Ectodermal cell (in vitro differentiated cells): Measurements from ENCODE around the gene ADIG.

Experiments used
- H3K27ac ChIP-seq: 2 replicates; pipeline ENCODE4 v1.7.0; 2013; ENCODE audit warnings: mild to moderate bottlenecking, low read depth, low read length; ENCODE audit not compliant: insufficient read depth, poor library complexity, severe bottlenecking
- H3K27me3 ChIP-seq: 2 replicates; pipeline ENCODE4 v1.7.0; 2013; ENCODE audit warnings: mild to moderate bottlenecking, low read length; ENCODE audit not compliant: insufficient read depth, control insufficient read depth, poor library complexity, severe bottlenecking
- H3K36me3 ChIP-seq: one replicate; pipeline ENCODE4 v1.7.0; 2013; ENCODE audit warnings: low read length; ENCODE audit not compliant: control insufficient read depth, insufficient read depth
- H3K4me1 ChIP-seq: one replicate; pipeline ENCODE4 v1.7.0; 2013; ENCODE audit warnings: low read length; ENCODE audit not compliant: control insufficient read depth, insufficient read depth
- H3K4me3 ChIP-seq: 2 replicates; pipeline ENCODE4 v1.7.0; 2013; ENCODE audit warnings: low read depth, low read length, control low read depth; ENCODE audit not compliant: insufficient read depth
- H3K9me3 ChIP-seq: 2 replicates; pipeline ENCODE4 v1.7.0; 2013; ENCODE audit warnings: mild to moderate bottlenecking, low read length, moderate library complexity; ENCODE audit not compliant: control insufficient read depth
- WGBS, 2 experiments: methylation state at CpG; one replicate each; pipeline ENCODE4 v1.1.7; 2013; ENCODE audit warnings: missing lambda C conversion rate in 2 of 2; 5-methylcytosine and 5-hydroxymethylcytosine counted together

The ADIG gene

DNA sequence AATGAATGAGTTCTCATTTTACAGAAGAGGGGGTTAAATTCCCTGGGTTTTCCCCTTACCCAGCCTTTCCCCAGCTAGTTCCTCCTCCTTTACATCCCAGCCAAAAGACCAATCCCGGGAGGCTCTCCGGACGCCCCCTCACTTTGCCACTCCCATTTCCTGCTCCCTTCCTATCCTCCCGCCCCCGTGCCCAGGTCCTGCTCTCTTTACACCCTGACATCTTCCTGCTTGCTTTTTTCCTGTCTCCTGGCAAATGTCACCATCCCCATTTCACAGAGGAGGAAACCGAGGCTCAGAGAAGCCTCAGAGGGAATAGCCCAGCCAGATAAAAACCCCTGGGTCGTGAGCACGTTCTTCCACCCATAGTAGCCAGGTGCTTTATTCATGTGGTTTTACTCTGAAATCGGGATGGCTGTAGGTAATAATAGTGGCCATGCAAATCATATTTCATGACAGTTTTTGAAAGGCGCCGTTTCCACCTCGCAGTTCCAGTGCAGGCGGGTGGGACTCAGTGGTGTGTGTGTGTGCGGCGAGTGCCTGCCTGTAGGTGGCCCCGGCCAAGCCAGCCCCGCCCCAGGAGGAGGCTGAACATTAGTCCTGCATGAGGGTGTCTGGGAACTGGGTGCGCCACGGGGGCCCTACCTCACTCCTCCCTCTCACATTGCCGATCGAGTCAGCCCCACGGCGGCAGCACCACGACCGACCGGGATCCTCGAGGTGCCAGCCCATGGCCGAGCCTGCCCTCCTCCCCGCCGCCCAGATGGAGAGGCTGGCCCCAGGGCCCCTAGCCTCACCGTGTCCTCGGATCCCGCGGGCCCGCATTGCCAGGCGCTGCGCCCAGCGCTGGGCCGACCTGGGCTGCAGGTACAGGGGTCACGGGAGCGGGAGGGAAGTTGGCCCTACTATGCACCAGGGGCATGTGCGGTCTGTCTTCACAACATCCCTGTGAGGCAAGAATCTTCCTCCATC is 20.5 kb downstream of the ADIG start, which contains the start of gene ARHGAP40:
Gene ARHGAP40 (plus strand): TSS at position 594 of the 969 bp plus-strand sequence.
- no peaks in the 10 kb centered on the region for H3K36me3 ChIP-seq
- H3K4me1 ChIP-seq = peaks cover 11% of the 10 kb centered on the region
- no peaks in the 10 kb centered on the region for H3K9me3 ChIP-seq
- 22 to 23% methylated on average over 42 of the region's 42 CpGs for WGBS, 2 experiments
- peaks cover 14% of the 10 kb centered on the region for H3K27me3 ChIP-seq
- no peak within 1 kb of the TSS for H3K27ac ChIP-seq
- peak within 1 kb of the TSS; percentile 22 for H3K4me3 ChIP-seq

- H3K27ac ChIP-seq = no peak overlapping the region
- H3K9me3 ChIP-seq = no peaks in the 10 kb centered on the region
- peaks cover 11% of the 10 kb centered on the region for H3K4me1 ChIP-seq
- H3K27me3 ChIP-seq = peaks cover 14% of the 10 kb centered on the region
- 70 to 72% methylated on average over 5 of the region's 5 CpGs for WGBS, 2 experiments
- no peaks in the 10 kb centered on the region for H3K36me3 ChIP-seq
- no peak overlapping the region for H3K4me3 ChIP-seq
These were observed 21.2 kb downstream of the ADIG start for GRCh38 chr20:38602185-38602581.

- Histone ChIP-seq H3K27me3 (peaks cover 14% of the 10 kb centered on the region), H3K27ac (no peak overlapping the region), H3K4me3 (no peak overlapping the region), H3K36me3 (no peaks in the 10 kb centered on the region), H3K9me3 (no peaks in the 10 kb centered on the region), H3K4me1 (peaks cover 11% of the 10 kb centered on the region)
- 59 to 82% methylated on average over 1 to 3 of the region's 3 CpGs for WGBS, 2 experiments
These were observed 22.3 kb downstream of the ADIG start for GRCh38 chr20:38603286-38603685.

DNA sequence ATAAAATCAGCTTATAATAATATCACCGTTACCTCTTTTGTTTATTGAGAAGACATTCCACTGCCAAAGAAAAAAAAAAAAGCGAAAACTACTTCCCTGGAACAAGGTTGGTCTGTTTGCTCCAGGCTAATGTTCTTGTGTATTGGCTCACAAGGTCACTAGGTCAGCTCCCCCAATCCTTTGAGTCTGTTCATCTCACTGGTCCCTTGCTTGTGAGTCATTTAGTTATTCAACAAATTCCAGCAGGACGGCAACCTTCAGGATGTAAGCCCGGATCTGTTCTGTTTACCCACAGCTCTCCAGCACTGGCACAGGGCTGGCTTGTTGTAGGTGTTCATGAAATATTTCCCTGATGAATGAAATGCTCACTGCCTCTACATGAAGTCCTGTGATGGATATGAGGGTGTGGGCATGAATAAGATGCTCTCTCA is 23.9 kb downstream of the ADIG start:
- WGBS, 2 experiments = 66 to 80% methylated on average over 4 of the region's 4 CpGs
- no peaks in the 10 kb centered on the region for H3K9me3 ChIP-seq
- peaks cover 11% of the 10 kb centered on the region for H3K4me1 ChIP-seq
- no peak overlapping the region for H3K4me3 ChIP-seq
- H3K36me3 ChIP-seq = no peaks in the 10 kb centered on the region
- H3K27ac ChIP-seq = no peak overlapping the region
- peaks cover 14% of the 10 kb centered on the region for H3K27me3 ChIP-seq

GRCh38 chr20:38607351-38607750 is 26.4 kb downstream of the ADIG start:
- 65 to 72% methylated on average over 12 of the region's 12 CpGs for WGBS, 2 experiments
- Histone ChIP-seq H3K4me3 (no peak overlapping the region), H3K9me3 (no peaks in the 10 kb centered on the region), H3K4me1 (no peaks in the 10 kb centered on the region), H3K27me3 (peaks cover 3% of the 10 kb centered on the region), H3K27ac (no peak overlapping the region), H3K36me3 (no peaks in the 10 kb centered on the region)

GRCh38 chr20:38608188-38608587 is 27.2 kb downstream of the ADIG start:
- H3K27me3 ChIP-seq = no peaks in the 10 kb centered on the region
- no peaks in the 10 kb centered on the region for H3K36me3 ChIP-seq
- WGBS, 2 experiments = 55 to 64% methylated on average over 4 of the region's 4 CpGs

DNA sequence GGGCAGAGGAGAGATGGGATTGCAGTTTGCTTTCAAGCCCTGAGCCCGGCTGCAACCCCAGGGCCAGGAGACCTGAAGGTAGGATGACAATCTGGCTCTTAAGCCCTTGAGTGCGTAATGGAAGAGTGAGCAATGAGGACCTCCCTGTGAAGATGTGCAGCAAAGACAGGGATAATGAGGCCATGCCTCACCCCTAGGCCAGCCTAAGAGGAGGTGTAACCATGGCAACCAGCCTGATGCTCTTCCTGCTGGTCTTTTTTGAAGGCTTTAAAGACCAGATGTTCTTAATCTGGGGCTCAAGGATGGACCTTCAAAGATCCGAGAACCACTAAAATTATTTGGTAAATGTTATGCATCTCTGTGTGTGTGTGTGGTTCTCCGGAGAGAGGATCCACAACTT is 28.8 kb downstream of the ADIG start:
- no peaks in the 10 kb centered on the region for H3K27me3 ChIP-seq
- no peaks in the 10 kb centered on the region for H3K36me3 ChIP-seq
- no peaks in the 10 kb centered on the region for H3K4me1 ChIP-seq
- no peak overlapping the region for H3K27ac ChIP-seq
- WGBS, 2 experiments = 87 to 90% methylated on average over 3 to 4 of the region's 4 CpGs
- no peak overlapping the region for H3K4me3 ChIP-seq
- H3K9me3 ChIP-seq = no peaks in the 10 kb centered on the region

More at GRCh38 chr20:38608188-38608587, 27.2 kb downstream of the ADIG start:
- Histone ChIP-seq H3K4me3 (no peak overlapping the region), H3K4me1 (no peaks in the 10 kb centered on the region), H3K27ac (no peak overlapping the region), H3K9me3 (no peaks in the 10 kb centered on the region)

DNA sequence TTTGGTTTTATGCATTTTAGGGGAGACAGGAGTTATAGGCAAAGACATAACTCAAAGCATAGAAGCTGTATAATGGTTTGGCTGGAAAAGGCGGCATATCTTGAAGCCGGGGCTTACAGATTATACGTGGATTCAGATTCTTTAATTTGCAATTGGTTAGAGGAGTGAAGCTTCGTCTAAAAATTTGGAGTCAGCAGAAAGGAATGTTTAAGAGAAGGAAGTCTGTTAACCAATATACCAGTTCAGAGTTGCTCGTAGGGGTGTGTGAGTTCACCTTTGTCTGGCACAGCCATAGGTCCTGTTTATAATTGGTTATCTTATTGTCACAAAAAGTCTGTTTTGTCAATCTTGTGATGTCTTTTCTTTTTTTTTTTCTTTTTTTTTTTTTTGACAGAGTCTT is 29.5 kb downstream of the ADIG start:
- H3K27ac ChIP-seq = no peak overlapping the region
- no peak overlapping the region for H3K4me3 ChIP-seq
- no peaks in the 10 kb centered on the region for H3K9me3 ChIP-seq
- no peaks in the 10 kb centered on the region for H3K36me3 ChIP-seq
- H3K4me1 ChIP-seq = no peaks in the 10 kb centered on the region
- WGBS, 2 experiments = 93 to 94% methylated on average over 5 of the region's 5 CpGs
- H3K27me3 ChIP-seq = no peaks in the 10 kb centered on the region

DNA sequence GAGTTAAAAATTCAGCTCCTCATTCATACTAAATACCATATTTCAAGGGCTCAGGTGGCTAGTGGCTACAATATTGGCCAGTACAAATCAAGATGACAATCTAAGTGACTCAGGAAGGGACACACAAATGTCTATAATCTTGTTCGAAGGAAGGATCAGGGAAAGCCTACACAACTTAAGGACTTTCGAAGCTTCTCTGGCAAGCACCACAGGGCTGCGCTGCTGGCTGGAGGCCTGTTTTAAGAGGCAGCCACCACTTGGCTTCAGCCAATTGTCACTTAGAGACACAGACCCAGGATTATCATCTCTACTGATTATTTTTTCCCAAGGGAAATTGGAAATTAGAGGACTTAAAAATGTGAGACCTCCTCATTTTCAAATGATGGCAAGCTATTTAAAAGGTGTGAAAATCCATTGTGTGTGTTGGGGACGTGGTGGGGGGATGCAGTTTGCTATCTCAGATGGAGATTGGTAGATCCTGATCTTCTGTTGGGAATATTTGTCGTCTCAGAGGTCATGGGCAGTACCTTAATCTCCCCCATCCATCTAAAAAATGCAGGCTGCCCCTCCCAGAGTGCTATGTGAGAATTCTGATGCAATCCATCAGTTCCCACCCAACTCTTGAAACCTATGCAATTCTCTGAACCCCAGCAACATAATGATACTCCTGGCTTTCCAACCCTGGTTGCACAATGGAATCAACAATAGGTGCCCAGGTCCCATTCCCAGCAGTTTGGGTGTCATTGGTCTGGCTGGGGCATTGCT is 31.9 kb downstream of the ADIG start:
- Histone ChIP-seq H3K9me3 (no peaks in the 10 kb centered on the region), H3K27me3 (no peaks in the 10 kb centered on the region), H3K4me3 (no peak overlapping the region), H3K4me1 (peaks cover 4% of the 10 kb centered on the region), H3K27ac (no peak overlapping the region), H3K36me3 (no peaks in the 10 kb centered on the region)
- WGBS, 2 experiments = 86 to 91% methylated on average over 5 of the region's 5 CpGs

GRCh38 chr20:38615283-38615682 is 34.3 kb downstream of the ADIG start:
- Histone ChIP-seq H3K27ac (no peak overlapping the region), H3K4me3 (no peak overlapping the region), H3K9me3 (no peaks in the 10 kb centered on the region), H3K4me1 (peaks cover 6% of the 10 kb centered on the region), H3K27me3 (no peaks in the 10 kb centered on the region), H3K36me3 (no peaks in the 10 kb centered on the region)
- WGBS, 2 experiments = 94 to 95% methylated on average over 15 of the region's 15 CpGs
